Large intestine (tissue), 3 donors: Measurements from ENCODE around the gene UPK3BL2. TPM values are rescaled to one million over a fixed set of nuclear protein-coding genes. Genes with fewer than 3 reads are reported as not detected.
"Not testable (repeated sequence)": the region's sequence is repeated elsewhere in the genome, so short reads cannot be mapped to it uniquely, and the experiment has no call there.

ENCODE experiments used
- DNase-seq, 2 donors: peaks; one replicate each; pipeline versions ENCODE4 v3.0.0 to v3.0.0-alpha.2; 2013
- H3K27ac ChIP-seq: one replicate; pipeline ENCODE4 v1.5.1; 2013; ENCODE audit warnings: low read length
- H3K27me3 ChIP-seq: 2 replicates; pipeline ENCODE4 v1.6.1; 2013; ENCODE audit warnings: low read length; ENCODE audit not compliant: control insufficient read depth, insufficient read depth
- H3K36me3 ChIP-seq: 2 replicates; pipeline ENCODE4 v1.6.1; 2013; ENCODE audit warnings: low read length; ENCODE audit not compliant: control insufficient read depth, insufficient read depth
- H3K4me1 ChIP-seq: one replicate; pipeline ENCODE4 v1.6.1; 2013; ENCODE audit warnings: low read length; ENCODE audit not compliant: control insufficient read depth, insufficient read depth
- H3K4me3 ChIP-seq: one replicate; pipeline ENCODE4 v1.5.1; 2013; ENCODE audit warnings: low read length
- H3K9me3 ChIP-seq: one replicate; pipeline ENCODE4 v1.6.1; 2013; ENCODE audit warnings: mild to moderate bottlenecking, low read depth, low read length, moderate library complexity; ENCODE audit not compliant: control insufficient read depth
- WGBS: methylation state at CpG from one replicate; pipeline ENCODE4 v1.1.5; 2013; ENCODE audit warnings: low lambda C conversion rate; ENCODE audit not compliant: insufficient coverage; 5-methylcytosine and 5-hydroxymethylcytosine counted together
- polyA plus RNA-seq: library from polyadenylated mRNA; unstranded; fragments of 120-200 nt; gene quantifications from one replicate; pipeline ENCODE4 v1.2.1, GENCODE V29; 2013

The UPK3BL2 gene
- polyA plus RNA-seq, 1 donor, result 17.0 TPM

- not testable (repeated sequence) for H3K27ac ChIP-seq, H3K9me3 ChIP-seq, H3K36me3 ChIP-seq, H3K4me1 ChIP-seq, H3K27me3 ChIP-seq
- no CpG with 5 or more reads among the region's 64 CpGs for WGBS
- peak; percentile 69 to 93 for DNase-seq
- peak within 1 kb of the TSS; percentile 58 for H3K4me3 ChIP-seq
These were observed 29.1 kb upstream of the UPK3BL2 start, which contains the start of gene POLR2J3 for GRCh38 chr7:102572261-102573239. TSS of gene POLR2J3 (minus strand) at chr7:102572583. CDS start at chr7:102572521, 62 bp downstream.

DNA sequence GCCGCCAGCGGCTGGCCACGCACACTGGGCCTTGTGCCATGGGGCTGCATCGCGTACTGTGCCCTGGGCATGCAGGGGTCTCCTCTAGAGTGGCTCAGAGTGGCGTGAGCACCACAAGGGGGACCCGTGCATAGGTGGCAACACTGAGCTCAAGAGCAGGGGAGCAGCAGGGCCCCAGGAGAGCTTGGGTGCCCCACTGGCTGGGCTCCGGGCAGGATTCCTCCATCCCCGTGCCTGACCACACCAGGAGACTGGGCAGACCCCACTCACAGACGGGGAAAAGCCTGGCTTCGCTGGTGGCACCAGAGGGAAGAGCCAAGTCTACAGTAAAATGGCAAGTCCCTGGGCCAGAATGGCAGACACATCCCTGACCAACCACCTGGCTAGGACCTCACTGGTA lies 25.1 kb upstream of the UPK3BL2 start:
- no CpG with 5 or more reads among the region's 11 CpGs for WGBS
- H3K4me3 ChIP-seq, DNase-seq, H3K27ac ChIP-seq, H3K27me3 ChIP-seq, H3K9me3 ChIP-seq, H3K4me1 ChIP-seq, H3K36me3 ChIP-seq: not testable (repeated sequence)

- WGBS, result no CpG with 5 or more reads among the region's 6 CpGs
- H3K27ac ChIP-seq, H3K27me3 ChIP-seq, H3K4me3 ChIP-seq, H3K36me3 ChIP-seq, H3K4me1 ChIP-seq, H3K9me3 ChIP-seq, DNase-seq: not testable (repeated sequence)
These were observed 7.4 kb upstream of the UPK3BL2 start, which contains the start of gene SPDYE2 for GRCh38 chr7:102550808-102551422. TSS of gene SPDYE2 (plus strand) at chr7:102551226. CDS start at chr7:102553256, 2,030 bp downstream.

- H3K27me3 ChIP-seq, H3K36me3 ChIP-seq, H3K4me3 ChIP-seq, H3K27ac ChIP-seq, DNase-seq, H3K9me3 ChIP-seq, H3K4me1 ChIP-seq: not testable (repeated sequence)
- WGBS, result no CpG with 5 or more reads among the region's 6 CpGs
These were observed 2.9 kb upstream of the UPK3BL2 start for GRCh38 chr7:102546353-102546752.

- not testable (repeated sequence) for H3K9me3 ChIP-seq, H3K4me1 ChIP-seq, H3K27ac ChIP-seq, H3K4me3 ChIP-seq, DNase-seq, H3K27me3 ChIP-seq, H3K36me3 ChIP-seq
- WGBS, result no CpG with 5 or more reads among the region's 12 CpGs
These were observed 1.8 kb upstream of the UPK3BL2 start for GRCh38 chr7:102545288-102545687.

GRCh38 chr7:102544372-102544771 lies 876 bp upstream of the UPK3BL2 start:
- not testable (repeated sequence) for DNase-seq, H3K4me1 ChIP-seq, H3K4me3 ChIP-seq, H3K9me3 ChIP-seq, H3K27ac ChIP-seq, H3K27me3 ChIP-seq, H3K36me3 ChIP-seq
- WGBS, result no CpG with 5 or more reads among the region's 1 CpG

DNA sequence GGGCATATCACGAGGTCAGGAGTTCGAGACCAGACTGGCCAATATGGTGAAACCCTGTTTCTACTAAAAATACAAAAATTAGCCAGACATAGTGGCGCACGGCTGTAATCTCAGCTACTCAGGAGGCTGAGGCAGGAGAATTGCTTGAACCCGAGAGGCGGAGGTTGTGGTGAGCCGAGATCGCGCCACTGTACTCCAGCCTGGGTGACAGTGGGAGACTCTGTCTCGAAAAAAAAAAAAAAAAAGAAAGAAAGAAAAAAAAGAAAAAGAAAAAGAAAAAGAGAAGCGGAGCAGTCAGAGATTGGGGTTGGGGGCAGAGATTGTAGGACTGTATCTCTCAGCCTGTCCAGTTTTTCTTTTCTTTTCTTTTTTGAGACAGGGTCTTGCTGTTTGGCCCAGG lies 725 bp downstream of the UPK3BL2 start:
- H3K9me3 ChIP-seq, H3K4me1 ChIP-seq, H3K36me3 ChIP-seq, H3K4me3 ChIP-seq, H3K27ac ChIP-seq, DNase-seq, H3K27me3 ChIP-seq: not testable (repeated sequence)
- no CpG with 5 or more reads among the region's 11 CpGs for WGBS

DNA sequence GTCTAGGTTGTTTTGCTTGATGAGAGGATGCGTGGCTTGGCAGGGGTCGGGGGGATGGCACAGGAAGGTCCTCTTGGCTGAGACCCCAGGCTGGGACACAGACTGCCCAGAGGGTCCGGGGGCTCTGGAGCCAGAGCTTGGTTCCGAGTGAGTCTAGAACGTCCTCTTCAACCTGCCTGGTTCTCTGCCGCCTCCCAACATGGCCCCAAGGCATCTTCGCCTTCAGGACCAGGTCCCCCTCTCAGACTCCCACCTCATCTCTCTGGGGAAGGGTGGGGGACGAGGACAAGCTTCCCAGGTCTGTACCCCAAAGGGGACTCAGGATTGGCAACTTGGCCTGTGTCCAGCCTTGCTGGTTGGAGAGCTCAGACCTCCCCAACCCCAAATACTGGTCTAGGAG lies 1.4 kb downstream of the UPK3BL2 start:
- not testable (repeated sequence) for H3K4me1 ChIP-seq, H3K36me3 ChIP-seq, H3K27ac ChIP-seq, H3K4me3 ChIP-seq, H3K27me3 ChIP-seq, DNase-seq, H3K9me3 ChIP-seq
- no CpG with 5 or more reads among the region's 8 CpGs for WGBS

DNA sequence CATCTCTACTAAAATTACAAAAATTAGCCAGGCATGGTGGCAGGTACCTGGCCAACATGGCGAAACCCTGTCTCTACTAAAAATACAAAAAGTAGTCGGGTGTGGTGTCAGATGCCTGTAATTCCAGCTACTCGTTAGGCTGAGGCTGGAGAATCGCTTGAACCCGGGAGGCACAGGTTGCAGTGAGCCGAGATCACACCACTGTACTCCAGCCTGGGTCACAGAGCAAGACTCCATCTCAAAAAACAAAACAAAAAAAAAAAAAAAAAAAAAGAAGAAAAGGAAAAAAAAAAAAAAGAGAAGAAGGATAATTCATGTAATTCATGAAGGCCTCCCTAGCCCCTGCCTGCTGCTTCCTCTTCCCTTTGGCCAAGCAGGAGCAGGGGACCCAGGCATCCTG lies 2.9 kb downstream of the UPK3BL2 start:
- no CpG with 5 or more reads among the region's 6 CpGs for WGBS
- not testable (repeated sequence) for H3K27me3 ChIP-seq, H3K4me3 ChIP-seq, H3K4me1 ChIP-seq, H3K36me3 ChIP-seq, H3K27ac ChIP-seq, DNase-seq, H3K9me3 ChIP-seq

GRCh38 chr7:102535062-102535615 lies 8.4 kb downstream of the UPK3BL2 start:
- H3K9me3 ChIP-seq, H3K36me3 ChIP-seq, H3K4me1 ChIP-seq, H3K4me3 ChIP-seq, H3K27me3 ChIP-seq, H3K27ac ChIP-seq: not testable (repeated sequence)
- no CpG with 5 or more reads among the region's 8 CpGs for WGBS
- DNase-seq, result peak in 1 of 2 donors; percentile 1
